ENCODE data around the gene FMN2. TPM values are rescaled to one million over a fixed set of nuclear protein-coding genes. Genes with fewer than 3 reads are reported as not detected.

Gene FMN2
- total and polyA plus RNA-seq, 2 donors (not counting 1 experiment from before 2014, with no cell fraction given), result 8.0 to 13.7 TPM

- H3K9me3 ChIP-seq (ENCODE audit: control insufficient read depth, insufficient read depth, low read depth, low read length), result no peaks in the 10 kb centered on the region
- no peak overlapping the region for H3K4me2 ChIP-seq (ENCODE audit: extremely low read depth, insufficient read depth, low read length)
- TF ChIP-seq CTCF (conservative IDR thresholded peaks at IDR 0.05 in 1 of 2, IDR thresholded peaks at IDR 0.05 in 1 of 2; ENCODE audit: low read depth in 1 of 2, low read length in 2 of 2), result no peak
- no peak for TF ChIP-seq EZH2 (IDR thresholded peaks at IDR 0.05; ENCODE audit: low read length, missing control alignments)
- DNase-seq (ENCODE audit: low read depth in 2 of 2), result no peak
- no peaks in the 10 kb centered on the region for H3K36me3 ChIP-seq (ENCODE audit: control insufficient read depth, insufficient read depth, low read length)
- H3K27me3 ChIP-seq (ENCODE audit: control insufficient read depth, insufficient read depth, low read length), result no peaks in the 10 kb centered on the region
- no peak overlapping the region for H3K27ac ChIP-seq (ENCODE audit: insufficient read depth, low read length)
- H3K9ac ChIP-seq (ENCODE audit: insufficient read depth, low read length), result no peak overlapping the region
- no peak overlapping the region for H2AFZ ChIP-seq (ENCODE audit: low read length)
- no peaks in the 10 kb centered on the region for H3K79me2 ChIP-seq (ENCODE audit: control insufficient read depth, insufficient read depth, low read length)
- no peak overlapping the region for H3K4me3 ChIP-seq (replicated peaks in 1 of 4; ENCODE audit: control extremely low read depth in 1 of 4, insufficient read depth in 1 of 4, low read depth in 3 of 4, low read length in 4 of 4)
- no peaks in the 10 kb centered on the region for H4K20me1 ChIP-seq (ENCODE audit: control insufficient read depth, extremely low read depth, insufficient read depth, low read length)
- H3K4me1 ChIP-seq (ENCODE audit: control insufficient read depth, extremely low read depth, insufficient read depth, low read length), result no peaks in the 10 kb centered on the region
Measured at GRCh38 chr1:240362046-240362445, 270.4 kb downstream of the FMN2 start.

- Histone ChIP-seq H3K4me2 (ENCODE audit: extremely low read depth, insufficient read depth, low read length) (no peak overlapping the region), H3K9ac (ENCODE audit: insufficient read depth, low read length) (no peak overlapping the region), H4K20me1 (ENCODE audit: control insufficient read depth, extremely low read depth, insufficient read depth, low read length) (no peaks in the 10 kb centered on the region), H3K4me3 (replicated peaks in 1 of 4; ENCODE audit: control extremely low read depth in 1 of 4, insufficient read depth in 1 of 4, low read depth in 3 of 4, low read length in 4 of 4) (no peak overlapping the region), H2AFZ (ENCODE audit: low read length) (no peak overlapping the region), H3K4me1 (ENCODE audit: control insufficient read depth, extremely low read depth, insufficient read depth, low read length) (no peaks in the 10 kb centered on the region), H3K9me3 (ENCODE audit: control insufficient read depth, insufficient read depth, low read depth, low read length) (no peaks in the 10 kb centered on the region), H3K36me3 (ENCODE audit: control insufficient read depth, insufficient read depth, low read length) (no peaks in the 10 kb centered on the region), H3K27ac (ENCODE audit: insufficient read depth, low read length) (no peak overlapping the region), H3K79me2 (ENCODE audit: control insufficient read depth, insufficient read depth, low read length) (no peaks in the 10 kb centered on the region), H3K27me3 (ENCODE audit: control insufficient read depth, insufficient read depth, low read length) (no peaks in the 10 kb centered on the region)
- TF ChIP-seq EZH2 (IDR thresholded peaks at IDR 0.05; ENCODE audit: low read length, missing control alignments) (no peak), CTCF (conservative IDR thresholded peaks at IDR 0.05 in 1 of 2, IDR thresholded peaks at IDR 0.05 in 1 of 2; ENCODE audit: low read depth in 1 of 2, low read length in 2 of 2) (no peak)
- peak in 1 of 2 donors; percentile 14 for DNase-seq (ENCODE audit: low read depth in 2 of 2)
Measured at GRCh38 chr1:240362826-240363225, 271.1 kb downstream of the FMN2 start.

- H3K4me1 ChIP-seq (ENCODE audit: control insufficient read depth, extremely low read depth, insufficient read depth, low read length), result no peaks in the 10 kb centered on the region
- no peak for DNase-seq (ENCODE audit: low read depth in 2 of 2)
- no peaks in the 10 kb centered on the region for H3K9me3 ChIP-seq (ENCODE audit: control insufficient read depth, insufficient read depth, low read depth, low read length)
- H3K4me3 ChIP-seq (replicated peaks in 1 of 4; ENCODE audit: control extremely low read depth in 1 of 4, insufficient read depth in 1 of 4, low read depth in 3 of 4, low read length in 4 of 4), result no peak overlapping the region
- H3K79me2 ChIP-seq (ENCODE audit: control insufficient read depth, insufficient read depth, low read length), result no peaks in the 10 kb centered on the region
- TF ChIP-seq EZH2 (IDR thresholded peaks at IDR 0.05; ENCODE audit: low read length, missing control alignments), result no peak
- no peak for TF ChIP-seq CTCF (conservative IDR thresholded peaks at IDR 0.05 in 1 of 2, IDR thresholded peaks at IDR 0.05 in 1 of 2; ENCODE audit: low read depth in 1 of 2, low read length in 2 of 2)
- no peak overlapping the region for H3K27ac ChIP-seq (ENCODE audit: insufficient read depth, low read length)
- no peak overlapping the region for H3K9ac ChIP-seq (ENCODE audit: insufficient read depth, low read length)
- H3K27me3 ChIP-seq (ENCODE audit: control insufficient read depth, insufficient read depth, low read length), result no peaks in the 10 kb centered on the region
- H2AFZ ChIP-seq (ENCODE audit: low read length), result no peak overlapping the region
- H3K36me3 ChIP-seq (ENCODE audit: control insufficient read depth, insufficient read depth, low read length), result no peaks in the 10 kb centered on the region
- H4K20me1 ChIP-seq (ENCODE audit: control insufficient read depth, extremely low read depth, insufficient read depth, low read length), result no peaks in the 10 kb centered on the region
- H3K4me2 ChIP-seq (ENCODE audit: extremely low read depth, insufficient read depth, low read length), result no peak overlapping the region
Measured at GRCh38 chr1:240363315-240363714, 271.6 kb downstream of the FMN2 start.
